ENCODE measurements around the gene NEB. TPM values are rescaled to one million over a fixed set of nuclear protein-coding genes. Genes with fewer than 3 reads are reported as not detected.

The NEB gene
- total and polyA plus RNA-seq, 2 of the 4 experiments (the other 2 are of a cell fraction): under 0.01 TPM; not detected in 1

- ATAC-seq (ENCODE audit: low read depth) (no peak), DNase-seq (no peak)
- Histone ChIP-seq H3K4ac (ENCODE audit: low read depth, low read length) (no peak overlapping the region), H3K9ac (ENCODE audit: low read depth, low read length) (no peak overlapping the region), H2AFZ (replicated peaks; ENCODE audit: low read length, poor library complexity) (no peak overlapping the region), H4K20me1 (ENCODE audit: insufficient read depth, low read length) (no peaks in the 10 kb centered on the region), H2AK5ac (ENCODE audit: low read depth, low read length) (no peak overlapping the region), H3K79me1 (ENCODE audit: low read depth in 1 of 2, low read length in 2 of 2) (no peaks in the 10 kb centered on the region), H3K14ac (replicated peaks; ENCODE audit: low read depth, low read length) (no peak overlapping the region), H2BK5ac (ENCODE audit: low read depth, low read length, poor library complexity, severe bottlenecking) (no peak overlapping the region), H3K56ac (ENCODE audit: extremely low read depth, insufficient read depth, low read length) (no peak overlapping the region), H3K18ac (ENCODE audit: low read depth, low read length) (no peak overlapping the region), H2BK20ac (ENCODE audit: low read depth, low read length) (no peak overlapping the region), H3K4me1 (ENCODE audit: control insufficient read depth, insufficient read depth, low read length) (no peaks in the 10 kb centered on the region), H2AK9ac (replicated peaks; ENCODE audit: low read depth, low read length, poor library complexity) (no peak overlapping the region), H3K4me2 (ENCODE audit: low read depth, low read length) (no peak overlapping the region), H3K27ac (ENCODE audit: insufficient read depth, low read length) (no peak overlapping the region), H2BK15ac (ENCODE audit: low read depth, low read length) (no peak overlapping the region), H2BK120ac (ENCODE audit: low read depth, low read length) (no peak overlapping the region), H4K5ac (ENCODE audit: low read depth, low read length) (no peak overlapping the region), H3K4me3 (ENCODE audit: insufficient read depth, low read depth, low read length) (no peak overlapping the region), H3K23ac (ENCODE audit: low read depth, low read length) (no peak overlapping the region), H4K8ac (ENCODE audit: low read depth in 2 of 2, low read length in 2 of 2) (no peak overlapping the region), H3K9me1 (ENCODE audit: insufficient read depth, low read length) (no peaks in the 10 kb centered on the region), H4K91ac (ENCODE audit: insufficient read depth, low read depth, low read length) (no peak overlapping the region), H3K27me3 (ENCODE audit: control insufficient read depth, insufficient read depth, low read length) (no peaks in the 10 kb centered on the region), H3K9me3 (ENCODE audit: control insufficient read depth, insufficient read depth, low read length) (no peaks in the 10 kb centered on the region), H3K36me3 (ENCODE audit: control insufficient read depth, insufficient read depth, low read length) (no peaks in the 10 kb centered on the region)
- TF ChIP-seq SMC3 (IDR thresholded peaks at IDR 0.05; ENCODE audit: low read depth, low read length): no peak
- TF ChIP-seq MAZ (IDR thresholded peaks at IDR 0.05; ENCODE audit: borderline replicate concordance, low read depth, low read length): no peak
- TF ChIP-seq RAD21 (IDR thresholded peaks at IDR 0.05; ENCODE audit: low read length): no peak
- TF ChIP-seq CTCF (conservative IDR thresholded peaks at IDR 0.05; ENCODE audit: low read depth, low read length): no peak
- no peak for TF ChIP-seq BHLHE40 (IDR thresholded peaks at IDR 0.05; ENCODE audit: low read depth, low read length)
- TF ChIP-seq FOS (IDR thresholded peaks at IDR 0.05; ENCODE audit: low read depth, low read length): no peak
- BruUV-seq (replicated peaks): no TSS peak
- ChIA-PET POLR2A (ENCODE audit: unreplicated experiment) (no interaction called here), CTCF (no interaction called here)
- in situ Hi-C loops (cut with MboI; ENCODE audit: low sequenced_read_pairs): no loop called here
- intact Hi-C loops (cut with micrococcal nuclease): no loop called here
- dilution Hi-C loops (cut with HindIII; ENCODE audit: low sequenced_read_pairs, unreplicated experiment): no loop called here
- WGBS, 2 experiments (ENCODE audit: extremely low coverage in 2 of 2, insufficient read length in 1 of 2): no CpG with 5 or more reads among the region's 4 CpGs
These were observed 51.7 kb downstream of the NEB start for GRCh38 chr2:151682459-151683003.

Measured in IMR-90 (cell line).